H54 (cell line): Measurements from ENCODE around the gene C1orf105.

ENCODE experiments used
- DNase-seq: peaks from one replicate; pipeline ENCODE4 v3.0.0; 2011; ENCODE audit warnings: low spot score, mixed read lengths; ENCODE audit not compliant: insufficient read length
- FAIRE-seq: peaks from 3 replicates; lab custom pipeline; 2011; peaks lifted over from hg19 to GRCh38; lab: Jason Lieb, UNC
- POLR2A ChIP-seq: IDR thresholded peaks from 2 replicates; pipeline ENCODE4 v1.6.1; 2011; ENCODE audit warnings: low read depth, mild to moderate bottlenecking, low read length

The C1orf105 gene

DNA sequence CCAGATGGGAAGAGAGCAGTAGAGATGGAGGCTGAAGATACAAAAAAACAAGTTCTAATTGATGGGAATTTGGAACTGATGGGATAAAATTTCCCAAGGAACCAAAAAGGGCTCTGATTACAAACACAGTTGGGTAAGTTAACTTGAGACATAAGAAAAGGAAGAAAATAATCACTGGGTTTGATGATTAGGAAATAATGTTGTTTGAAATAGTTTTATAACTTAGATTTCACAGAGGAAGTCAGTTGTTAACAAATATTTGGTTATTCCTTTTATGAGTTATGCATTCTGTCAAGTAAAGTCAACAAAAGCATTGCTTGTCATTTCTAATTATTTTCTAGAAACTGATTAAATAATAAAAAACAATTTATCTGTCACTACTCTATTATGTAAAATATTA, 92.1 kb downstream of the C1orf105 start:
- no peak for TF ChIP-seq POLR2A
- DNase-seq, result no peak
- FAIRE-seq, result no peak

DNA sequence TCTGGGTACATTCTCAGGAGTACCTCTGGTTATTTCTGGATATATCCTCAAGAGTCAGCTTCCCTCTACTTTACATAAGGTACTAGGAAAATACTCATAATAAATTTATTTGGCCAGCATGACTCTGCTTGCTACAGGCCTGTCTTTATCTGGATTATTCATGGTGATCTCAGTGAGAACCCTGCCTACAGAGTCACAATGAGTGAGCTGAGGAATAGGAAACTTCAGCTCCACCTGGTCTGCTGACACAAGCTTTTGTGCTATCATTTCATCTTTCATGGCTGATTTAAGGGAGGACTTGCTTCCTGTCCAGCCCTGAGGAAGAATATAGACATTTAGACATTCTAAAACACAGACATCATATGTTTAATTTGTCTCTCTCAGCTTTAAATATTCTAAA, 93.0 kb downstream of the C1orf105 start:
- FAIRE-seq, result no peak
- TF ChIP-seq POLR2A, result no peak
- no peak for DNase-seq

DNA sequence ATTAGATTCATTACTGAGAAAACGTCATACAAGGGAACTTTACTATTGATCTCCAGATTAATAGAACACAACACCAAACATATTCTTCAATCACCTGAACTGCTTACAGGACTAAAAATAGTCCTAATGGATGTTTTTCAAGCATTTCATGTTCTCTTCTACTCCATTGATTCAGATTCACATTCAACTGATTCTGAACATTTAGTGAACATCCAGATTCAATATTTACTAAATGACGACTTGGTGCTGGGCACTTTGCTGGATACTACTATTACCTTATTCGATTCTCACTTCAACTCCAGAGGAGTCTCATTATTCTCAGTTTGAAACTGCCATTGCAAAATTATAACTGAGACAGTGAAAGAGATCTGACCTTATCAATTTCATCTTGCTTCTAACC, 93.6 kb downstream of the C1orf105 start:
- no peak for TF ChIP-seq POLR2A
- no peak for FAIRE-seq
- no peak for DNase-seq

DNA sequence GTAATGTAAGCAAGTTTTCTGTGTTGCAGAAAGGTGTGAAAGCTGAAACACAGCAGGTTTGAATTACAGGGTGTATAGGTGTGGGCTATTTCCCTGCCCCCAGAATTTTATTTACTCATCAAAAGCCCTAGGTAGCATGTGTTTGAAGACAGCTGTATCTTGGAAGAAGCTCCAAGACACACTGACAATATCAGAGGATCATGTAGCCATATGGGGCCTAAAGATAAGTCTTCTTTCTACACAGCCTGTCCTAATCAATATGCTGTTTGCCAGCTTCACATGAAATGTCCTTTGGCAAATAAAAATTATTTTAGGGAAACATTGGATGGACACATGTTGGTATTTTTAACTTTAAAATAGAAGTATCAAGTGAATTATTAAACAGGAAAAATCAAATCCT, 95.0 kb downstream of the C1orf105 start:
- DNase-seq (no peak), FAIRE-seq (no peak)
- no peak for TF ChIP-seq POLR2A

DNA sequence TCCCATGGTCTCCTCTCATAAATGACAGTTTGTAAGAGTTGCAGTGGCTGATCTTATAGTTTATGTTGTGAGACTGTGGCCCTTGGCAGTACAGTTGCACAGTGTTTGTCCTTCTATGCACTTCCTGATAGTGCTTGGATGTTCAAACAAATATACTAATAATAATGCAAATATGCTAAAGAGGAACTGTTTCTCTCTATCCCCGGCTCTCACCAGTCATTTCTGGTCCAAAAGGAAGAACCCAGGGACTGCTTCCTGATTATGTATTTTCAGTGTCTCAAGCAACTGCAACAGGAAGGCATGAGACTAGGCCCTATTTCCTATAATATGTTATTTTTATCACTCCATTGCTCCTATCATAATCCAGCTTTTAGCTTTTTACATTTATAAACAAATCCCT, 95.4 kb downstream of the C1orf105 start:
- DNase-seq (no peak), FAIRE-seq (no peak)
- no peak for TF ChIP-seq POLR2A

DNA sequence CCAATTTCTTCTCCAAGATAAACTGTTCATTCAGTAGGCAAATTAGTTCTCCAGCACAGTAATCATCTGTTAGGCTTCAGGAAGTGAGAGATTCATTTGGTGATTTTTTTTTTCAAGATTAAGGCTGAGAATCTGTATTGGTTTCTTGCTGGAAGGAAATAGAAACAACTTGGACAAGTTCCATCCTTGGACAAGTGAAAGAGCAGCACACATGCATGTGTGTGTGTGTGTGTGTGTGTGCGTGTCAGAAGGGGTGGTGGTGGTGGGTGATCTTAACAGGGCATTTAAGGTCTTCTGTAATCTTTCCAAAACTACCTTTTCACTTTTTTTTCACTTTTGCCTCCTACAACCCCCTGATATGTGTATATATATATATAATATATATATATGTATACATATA, 96.6 kb downstream of the C1orf105 start:
- no peak for TF ChIP-seq POLR2A
- no peak for FAIRE-seq

DNA sequence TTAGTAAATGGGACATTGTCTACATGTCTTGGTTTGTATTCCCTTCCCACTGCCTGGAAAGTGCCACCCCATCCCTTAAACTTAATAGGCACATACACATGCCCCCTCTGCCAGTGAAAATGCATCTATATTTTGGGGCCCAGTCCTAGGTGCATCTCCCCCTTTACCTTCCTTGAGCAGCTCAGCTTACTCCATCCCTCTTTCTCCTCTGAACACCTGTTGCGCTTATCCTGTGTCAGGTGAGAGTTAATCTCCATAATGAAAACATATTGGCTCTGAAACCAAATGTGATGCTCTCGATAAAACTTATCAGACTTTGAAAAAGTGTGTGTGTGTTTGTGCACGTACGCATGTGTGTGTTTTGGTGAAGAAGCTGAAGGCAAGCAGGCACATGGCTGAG, 97.1 kb downstream of the C1orf105 start:
- FAIRE-seq, result no peak
- TF ChIP-seq POLR2A, result no peak
- DNase-seq, result no peak

More for the DNA sequence above, 96.6 kb downstream of the C1orf105 start:
- no peak for DNase-seq
